ENCODE results near the gene NISCH. TPM values are rescaled to one million over a fixed set of nuclear protein-coding genes. Genes with fewer than 3 reads are reported as not detected.

NISCH gene
- polyA plus RNA-seq, 3 donors: 9.7 to 106 (median 13.1) TPM

- no peaks in the 10 kb centered on the region for H3K27me3 ChIP-seq (ENCODE audit: control insufficient read depth in 2 of 2, insufficient read depth in 2 of 2, low read length in 2 of 2)
- peaks cover 50 to 51% of the 10 kb centered on the region in 2 donors for H3K4me1 ChIP-seq (ENCODE audit: control insufficient read depth in 1 of 2, insufficient read depth in 2 of 2, low read length in 2 of 2)
- peaks cover 46% of the 10 kb centered on the region for H3K4me1 Mint-ChIP-seq
- H2AFZ ChIP-seq (ENCODE audit: insufficient read depth, low read depth, low read length, poor library complexity, severe bottlenecking): no peak overlapping the region
- DNase-seq: no peak
- H4K20me1 ChIP-seq (ENCODE audit: insufficient read depth, low read length): no peaks in the 10 kb centered on the region
- no peaks in the 10 kb centered on the region for H3K9me3 Mint-ChIP-seq
- H3K27me3 Mint-ChIP-seq (ENCODE audit: low read depth in 3 of 3): peaks cover 0 to 5% (median 0%) of the 10 kb centered on the region in 3 donors
- no peak overlapping the region for H3K9ac ChIP-seq (ENCODE audit: insufficient read depth, low read length, poor library complexity, severe bottlenecking)
- no peak for TF ChIP-seq CTCF (IDR thresholded peaks at IDR 0.05)
- peaks cover 65 to 78% of the 10 kb centered on the region in 2 donors for H3K36me3 ChIP-seq (replicated peaks in 1 of 2; ENCODE audit: control insufficient read depth in 1 of 2, insufficient read depth in 2 of 2, low read length in 2 of 2)
- H3K4me3 Mint-ChIP-seq: peak overlapping the region in 1 of 2 donors; percentile 19
- intact Hi-C loops (cut with micrococcal nuclease): no loop called here
- H3K4me2 ChIP-seq (replicated peaks; ENCODE audit: extremely low read depth, low read length, poor library complexity, severe bottlenecking): peak overlapping the region; percentile 23
- H3K27ac Mint-ChIP-seq: no peak overlapping the region
- no peak overlapping the region for H3K4me3 ChIP-seq (replicated peaks in 1 of 3; ENCODE audit: low read depth in 2 of 3, low read length in 3 of 3)
- H3K36me3 Mint-ChIP-seq: peaks cover 80 to 85% of the 10 kb centered on the region in 2 donors
- 63% methylated on average over 9 of the region's 16 CpGs for WGBS (ENCODE audit: insufficient coverage)
- peak overlapping the region in 1 of 2 donors; percentile 35 for H3K27ac ChIP-seq (ENCODE audit: low read depth in 1 of 2, low read length in 2 of 2)
- peaks cover 10% of the 10 kb centered on the region for H3K79me2 ChIP-seq (ENCODE audit: insufficient read depth, low read length)
- no peaks in the 10 kb centered on the region for H3K9me3 ChIP-seq (replicated peaks in 1 of 2; ENCODE audit: control insufficient read depth in 1 of 2, insufficient read depth in 1 of 2, low read length in 2 of 2)
Measured at GRCh38 chr3:52479877-52480575, 24.6 kb downstream of the NISCH start.

- Histone ChIP-seq H3K27me3 (ENCODE audit: control insufficient read depth in 2 of 2, insufficient read depth in 2 of 2, low read length in 2 of 2) (no peaks in the 10 kb centered on the region), H3K4me1 (ENCODE audit: control insufficient read depth in 1 of 2, insufficient read depth in 2 of 2, low read length in 2 of 2) (peaks cover 40 to 49% of the 10 kb centered on the region in 2 donors), H3K4me2 (replicated peaks; ENCODE audit: extremely low read depth, low read length, poor library complexity, severe bottlenecking) (no peak overlapping the region), H3K4me3 (replicated peaks in 1 of 3; ENCODE audit: low read depth in 2 of 3, low read length in 3 of 3) (no peak overlapping the region), H3K79me2 (ENCODE audit: insufficient read depth, low read length) (peaks cover 10% of the 10 kb centered on the region), H3K27ac (ENCODE audit: low read depth in 1 of 2, low read length in 2 of 2) (no peak overlapping the region), H2AFZ (ENCODE audit: insufficient read depth, low read depth, low read length, poor library complexity, severe bottlenecking) (no peak overlapping the region), H4K20me1 (ENCODE audit: insufficient read depth, low read length) (no peaks in the 10 kb centered on the region), H3K36me3 (replicated peaks in 1 of 2; ENCODE audit: control insufficient read depth in 1 of 2, insufficient read depth in 2 of 2, low read length in 2 of 2) (peaks cover 70 to 88% of the 10 kb centered on the region in 2 donors), H3K9me3 (replicated peaks in 1 of 2; ENCODE audit: control insufficient read depth in 1 of 2, insufficient read depth in 1 of 2, low read length in 2 of 2) (no peaks in the 10 kb centered on the region), H3K9ac (ENCODE audit: insufficient read depth, low read length, poor library complexity, severe bottlenecking) (no peak overlapping the region)
- no peak for DNase-seq
- Mint-ChIP-seq H3K9me3 (no peaks in the 10 kb centered on the region), H3K27me3 (ENCODE audit: low read depth in 3 of 3) (peaks cover 0 to 5% (median 0%) of the 10 kb centered on the region in 3 donors), H3K27ac (no peak overlapping the region), H3K36me3 (peaks cover 90 to 91% of the 10 kb centered on the region in 2 donors), H3K4me3 (no peak overlapping the region), H3K4me1 (peaks cover 44% of the 10 kb centered on the region)
- no peak for TF ChIP-seq CTCF (IDR thresholded peaks at IDR 0.05)
- 97% methylated on average over 16 of the region's 27 CpGs for WGBS (ENCODE audit: insufficient coverage)
- intact Hi-C loops (cut with micrococcal nuclease): no loop called here
Measured at GRCh38 chr3:52480768-52481715, 25.6 kb downstream of the NISCH start.

Measured in CD14-positive monocyte (primary cell).